HL-60 (cell line): ENCODE measurements around the gene ID4.

Source experiments
- DNase-seq, 2 experiments: peaks; one replicate each; pipeline ENCODE4 v3.0.0-alpha.2; 2010 to 2020; ENCODE audit warnings: low read depth in 1 of 2, low spot score in 1 of 2
- H3K27ac ChIP-seq: fragments of 250-450 bp; sonication (Bioruptor Pico); replicated peaks from 2 replicates; pipeline ENCODE4 v1.5.1; 2020; ENCODE audit warnings: mild to moderate bottlenecking, moderate library complexity
- H3K27me3 ChIP-seq: fragments of 250-450 bp; sonication (Bioruptor Pico); 2 replicates; pipeline ENCODE4 v1.5.1; 2021; ENCODE audit warnings: mild to moderate bottlenecking, moderate library complexity; ENCODE audit not compliant: insufficient read depth, poor library complexity, severe bottlenecking
- H3K4me3 ChIP-seq: replicated peaks from 2 replicates; pipeline ENCODE4 v1.5.1; 2011; ENCODE audit warnings: mild to moderate bottlenecking, control low read depth, low read length; ENCODE audit not compliant: insufficient read depth
- GABPA ChIP-seq: IDR thresholded peaks from 2 replicates; pipeline ENCODE4 v1.6.1; 2012; ENCODE audit warnings: low read depth
- POLR2AphosphoS5 ChIP-seq: IDR thresholded peaks from 2 replicates; pipeline ENCODE4 v1.6.1; 2012; ENCODE audit warnings: low read depth
- SPI1 ChIP-seq: IDR thresholded peaks from 2 replicates; pipeline ENCODE4 v1.6.1; 2012; ENCODE audit warnings: low read depth, mild to moderate bottlenecking, borderline replicate concordance
- TF ChIP-seq, protein P1 (sequence below): IDR thresholded peaks from 2 replicates; pipeline ENCODE4 v1.6.1; 2012; ENCODE audit warnings: low read depth; ENCODE audit not compliant: insufficient replicate concordance
- TF ChIP-seq, protein P2 (sequence below): IDR thresholded peaks from one replicate; pipeline ENCODE4 v1.5.1; 2011; ENCODE audit warnings: low read length, control low read depth, inconsistent platforms; ENCODE audit not compliant: insufficient read depth

Gene ID4

DNA sequence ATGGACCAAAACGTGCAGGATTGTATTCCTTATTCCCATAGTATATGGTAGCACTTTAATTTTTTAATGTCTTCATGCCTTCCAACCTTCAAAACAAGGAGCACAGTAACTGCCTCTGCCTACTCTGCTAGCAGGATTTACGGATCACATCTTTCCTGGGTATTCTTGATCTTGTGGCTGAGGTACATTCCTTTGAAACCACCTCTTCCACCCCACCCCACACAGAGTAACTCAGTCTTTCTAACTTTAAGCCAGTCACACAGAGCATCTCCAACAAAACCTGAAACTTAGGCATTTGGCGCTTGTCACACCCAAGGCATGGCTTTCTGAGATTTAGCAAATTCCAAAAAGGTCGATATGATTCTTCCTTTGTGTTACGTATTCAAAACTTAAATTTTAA is 2.3 kb upstream of the ID4 start:
- H3K27me3 ChIP-seq, result peaks cover 23% of the 10 kb centered on the region
- DNase-seq, result no peak
- TF ChIP-seq POLR2AphosphoS5 (no peak), SPI1 (no peak)
- TF ChIP-seq, protein P1, sequence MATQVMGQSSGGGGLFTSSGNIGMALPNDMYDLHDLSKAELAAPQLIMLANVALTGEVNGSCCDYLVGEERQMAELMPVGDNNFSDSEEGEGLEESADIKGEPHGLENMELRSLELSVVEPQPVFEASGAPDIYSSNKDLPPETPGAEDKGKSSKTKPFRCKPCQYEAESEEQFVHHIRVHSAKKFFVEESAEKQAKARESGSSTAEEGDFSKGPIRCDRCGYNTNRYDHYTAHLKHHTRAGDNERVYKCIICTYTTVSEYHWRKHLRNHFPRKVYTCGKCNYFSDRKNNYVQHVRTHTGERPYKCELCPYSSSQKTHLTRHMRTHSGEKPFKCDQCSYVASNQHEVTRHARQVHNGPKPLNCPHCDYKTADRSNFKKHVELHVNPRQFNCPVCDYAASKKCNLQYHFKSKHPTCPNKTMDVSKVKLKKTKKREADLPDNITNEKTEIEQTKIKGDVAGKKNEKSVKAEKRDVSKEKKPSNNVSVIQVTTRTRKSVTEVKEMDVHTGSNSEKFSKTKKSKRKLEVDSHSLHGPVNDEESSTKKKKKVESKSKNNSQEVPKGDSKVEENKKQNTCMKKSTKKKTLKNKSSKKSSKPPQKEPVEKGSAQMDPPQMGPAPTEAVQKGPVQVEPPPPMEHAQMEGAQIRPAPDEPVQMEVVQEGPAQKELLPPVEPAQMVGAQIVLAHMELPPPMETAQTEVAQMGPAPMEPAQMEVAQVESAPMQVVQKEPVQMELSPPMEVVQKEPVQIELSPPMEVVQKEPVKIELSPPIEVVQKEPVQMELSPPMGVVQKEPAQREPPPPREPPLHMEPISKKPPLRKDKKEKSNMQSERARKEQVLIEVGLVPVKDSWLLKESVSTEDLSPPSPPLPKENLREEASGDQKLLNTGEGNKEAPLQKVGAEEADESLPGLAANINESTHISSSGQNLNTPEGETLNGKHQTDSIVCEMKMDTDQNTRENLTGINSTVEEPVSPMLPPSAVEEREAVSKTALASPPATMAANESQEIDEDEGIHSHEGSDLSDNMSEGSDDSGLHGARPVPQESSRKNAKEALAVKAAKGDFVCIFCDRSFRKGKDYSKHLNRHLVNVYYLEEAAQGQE, result no peak
- TF ChIP-seq, protein P2, sequence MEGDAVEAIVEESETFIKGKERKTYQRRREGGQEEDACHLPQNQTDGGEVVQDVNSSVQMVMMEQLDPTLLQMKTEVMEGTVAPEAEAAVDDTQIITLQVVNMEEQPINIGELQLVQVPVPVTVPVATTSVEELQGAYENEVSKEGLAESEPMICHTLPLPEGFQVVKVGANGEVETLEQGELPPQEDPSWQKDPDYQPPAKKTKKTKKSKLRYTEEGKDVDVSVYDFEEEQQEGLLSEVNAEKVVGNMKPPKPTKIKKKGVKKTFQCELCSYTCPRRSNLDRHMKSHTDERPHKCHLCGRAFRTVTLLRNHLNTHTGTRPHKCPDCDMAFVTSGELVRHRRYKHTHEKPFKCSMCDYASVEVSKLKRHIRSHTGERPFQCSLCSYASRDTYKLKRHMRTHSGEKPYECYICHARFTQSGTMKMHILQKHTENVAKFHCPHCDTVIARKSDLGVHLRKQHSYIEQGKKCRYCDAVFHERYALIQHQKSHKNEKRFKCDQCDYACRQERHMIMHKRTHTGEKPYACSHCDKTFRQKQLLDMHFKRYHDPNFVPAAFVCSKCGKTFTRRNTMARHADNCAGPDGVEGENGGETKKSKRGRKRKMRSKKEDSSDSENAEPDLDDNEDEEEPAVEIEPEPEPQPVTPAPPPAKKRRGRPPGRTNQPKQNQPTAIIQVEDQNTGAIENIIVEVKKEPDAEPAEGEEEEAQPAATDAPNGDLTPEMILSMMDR, result no peak

GRCh38 chr6:19835605-19836004 is 1.6 kb upstream of the ID4 start:
- TF ChIP-seq SPI1 (no peak), POLR2AphosphoS5 (no peak), GABPA (no peak)
- TF ChIP-seq, protein P2, result no peak
- TF ChIP-seq, protein P1, result no peak
- DNase-seq, result no peak
- H3K27ac ChIP-seq, result no peak overlapping the region
- no peak overlapping the region for H3K4me3 ChIP-seq
- peaks cover 30% of the 10 kb centered on the region for H3K27me3 ChIP-seq

More for the DNA sequence above, 2.3 kb upstream of the ID4 start:
- Histone ChIP-seq H3K27ac (no peak overlapping the region), H3K4me3 (no peak overlapping the region)

DNA sequence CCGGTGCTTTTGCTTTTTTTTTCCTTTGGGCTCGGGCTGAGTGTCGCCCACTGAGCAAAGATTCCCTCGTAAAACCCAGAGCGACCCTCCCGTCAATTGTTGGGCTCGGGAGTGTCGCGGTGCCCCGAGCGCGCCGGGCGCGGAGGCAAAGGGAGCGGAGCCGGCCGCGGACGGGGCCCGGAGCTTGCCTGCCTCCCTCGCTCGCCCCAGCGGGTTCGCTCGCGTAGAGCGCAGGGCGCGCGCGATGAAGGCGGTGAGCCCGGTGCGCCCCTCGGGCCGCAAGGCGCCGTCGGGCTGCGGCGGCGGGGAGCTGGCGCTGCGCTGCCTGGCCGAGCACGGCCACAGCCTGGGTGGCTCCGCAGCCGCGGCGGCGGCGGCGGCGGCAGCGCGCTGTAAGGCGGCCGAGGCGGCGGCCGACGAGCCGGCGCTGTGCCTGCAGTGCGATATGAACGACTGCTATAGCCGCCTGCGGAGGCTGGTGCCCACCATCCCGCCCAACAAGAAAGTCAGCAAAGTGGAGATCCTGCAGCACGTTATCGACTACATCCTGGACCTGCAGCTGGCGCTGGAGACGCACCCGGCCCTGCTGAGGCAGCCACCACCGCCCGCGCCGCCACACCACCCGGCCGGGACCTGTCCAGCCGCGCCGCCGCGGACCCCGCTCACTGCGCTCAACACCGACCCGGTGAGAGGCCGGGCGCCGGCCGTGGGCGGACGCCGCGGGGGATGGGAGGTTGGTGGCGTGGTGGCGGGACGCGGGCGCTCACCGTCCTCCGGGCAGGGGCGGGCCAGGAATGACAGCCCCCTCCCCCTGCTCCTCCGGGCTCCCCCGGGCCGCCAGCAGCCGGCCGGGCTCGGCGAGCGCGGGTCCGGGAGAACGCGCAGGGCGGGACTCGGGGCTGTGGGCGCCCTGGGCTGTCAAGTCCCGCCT is 606 bp downstream of the ID4 start:
- no peak for DNase-seq
- Histone ChIP-seq H3K4me3 (no peak overlapping the region), H3K27me3 (peaks cover 41% of the 10 kb centered on the region), H3K27ac (no peak overlapping the region)
- TF ChIP-seq POLR2AphosphoS5, result no peak
- no peak for TF ChIP-seq SPI1
- TF ChIP-seq GABPA, result no peak
- TF ChIP-seq, protein P2, result no peak
- TF ChIP-seq, protein P1, result no peak
